Hepatocyte (in vitro differentiated cells): Measurements from ENCODE around the gene RETNLB.

Source experiments
- CTCF ChIP-seq: fragments of 200-600 bp; sonication (generic); IDR thresholded peaks from 2 replicates; pipeline ENCODE4 v1.5.1; 2016; ENCODE audit warnings: antibody characterized with exemption, mild to moderate bottlenecking; ENCODE audit not compliant: poor library complexity
- EZH2 ChIP-seq: fragments of 200-600 bp; sonication (generic); IDR thresholded peaks from 2 replicates; pipeline ENCODE4 v1.6.1; 2016; ENCODE audit warnings: antibody characterized with exemption, mild to moderate bottlenecking, borderline replicate concordance

DNA sequence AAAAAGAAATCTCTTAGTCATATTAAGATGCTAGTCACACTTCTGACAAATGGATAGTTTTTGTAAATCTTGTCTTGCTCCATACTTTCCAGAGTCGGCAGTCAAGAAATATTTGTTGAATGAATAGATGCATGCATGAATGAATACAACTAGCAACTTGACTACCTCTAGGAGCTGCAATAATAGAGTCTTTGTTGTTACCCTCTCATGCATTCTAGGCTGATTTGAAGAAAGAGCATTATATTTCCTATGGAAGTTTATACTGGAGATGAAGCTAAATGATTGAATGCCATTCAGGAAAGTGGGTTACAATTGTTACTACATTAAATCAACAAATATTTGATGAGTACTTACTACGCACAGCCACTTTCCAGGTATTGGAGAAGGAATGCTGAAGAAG is 47.2 kb upstream of the RETNLB start:
- TF ChIP-seq CTCF = no peak
- no peak for TF ChIP-seq EZH2
